Measurements from ENCODE around the gene TEKT3. TPM values are rescaled to one million over a fixed set of nuclear protein-coding genes. Genes with fewer than 3 reads are reported as not detected.

Gene TEKT3
- total RNA-seq, result 0.43 and 0.65 TPM in 2 replicates

DNA sequence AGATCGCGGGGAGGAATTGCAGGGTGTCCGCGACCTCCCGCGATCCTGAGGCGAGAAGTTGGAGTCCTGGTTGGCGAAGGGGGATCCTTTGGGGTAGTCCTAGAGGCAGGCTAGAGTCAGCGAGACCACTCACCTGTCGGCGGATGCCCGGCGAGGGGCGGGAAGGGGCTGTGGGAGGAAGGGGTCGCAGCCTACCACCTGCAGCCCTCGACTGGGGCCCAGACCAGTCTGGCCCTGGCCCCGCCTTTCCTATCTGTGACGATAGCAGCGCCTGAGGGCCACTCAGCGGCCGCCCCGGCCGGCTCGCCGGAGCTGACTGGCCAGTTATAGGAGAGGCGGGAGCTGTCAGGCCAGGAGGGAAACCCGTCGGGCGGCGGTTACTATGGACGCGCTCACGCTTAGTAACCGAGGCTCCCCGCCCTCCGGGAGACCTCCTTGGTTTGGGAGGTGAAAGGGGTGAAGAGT lies at the start of gene TEKT3:
TEKT3 (minus strand) TSS at position 213 of the 465 bp plus-strand sequence. CDS start 10,012 bp downstream, outside the sequence.

GRCh38 chr17:15265131-15265530 lies 76.3 kb downstream of the TEKT3 start, which contains the start of gene PMP22:
Gene PMP22, minus strand, starts transcription at chr17:15265326. Its CDS starts 4,599 bp downstream, at chr17:15260727.

Small RNAs within 50 kb of the gene (small RNA-seq; reads per million reads assigned to genes)
- not detected for gene RNU6-799P

Other genes starting within 250 kb of the TEKT3 start
- gene PMP22, start 76.3 kb downstream of the TEKT3 start, total RNA-seq, result 189 and 249 TPM in 2 replicates
- 6.3 and 11.2 TPM in 2 replicates for gene CDRT4, start 126.0 kb upstream of the TEKT3 start, total RNA-seq
- gene TVP23C, start 221.9 kb upstream of the TEKT3 start, total RNA-seq, result 47.3 and 68.7 TPM in 2 replicates

All from articular chondrocyte of knee joint (primary cell).